Dermis blood vessel endothelial cell (primary cell): ENCODE measurements around the gene HYAL2. TPM values are rescaled to one million over a fixed set of nuclear protein-coding genes. Genes with fewer than 3 reads are reported as not detected.

ENCODE experiments used
- DNase-seq: peaks from one replicate; pipeline ENCODE4 v3.0.0; 2010
- total RNA-seq: library from RNA; depleted of rRNA; stranded (reverse); fragments of >200 nt; gene quantifications from 2 replicates; pipeline ENCODE4 v1.2.3, GENCODE V29; 2014

Gene HYAL2
- total RNA-seq, 1 donor from 2014 or later: 601 TPM

DNA sequence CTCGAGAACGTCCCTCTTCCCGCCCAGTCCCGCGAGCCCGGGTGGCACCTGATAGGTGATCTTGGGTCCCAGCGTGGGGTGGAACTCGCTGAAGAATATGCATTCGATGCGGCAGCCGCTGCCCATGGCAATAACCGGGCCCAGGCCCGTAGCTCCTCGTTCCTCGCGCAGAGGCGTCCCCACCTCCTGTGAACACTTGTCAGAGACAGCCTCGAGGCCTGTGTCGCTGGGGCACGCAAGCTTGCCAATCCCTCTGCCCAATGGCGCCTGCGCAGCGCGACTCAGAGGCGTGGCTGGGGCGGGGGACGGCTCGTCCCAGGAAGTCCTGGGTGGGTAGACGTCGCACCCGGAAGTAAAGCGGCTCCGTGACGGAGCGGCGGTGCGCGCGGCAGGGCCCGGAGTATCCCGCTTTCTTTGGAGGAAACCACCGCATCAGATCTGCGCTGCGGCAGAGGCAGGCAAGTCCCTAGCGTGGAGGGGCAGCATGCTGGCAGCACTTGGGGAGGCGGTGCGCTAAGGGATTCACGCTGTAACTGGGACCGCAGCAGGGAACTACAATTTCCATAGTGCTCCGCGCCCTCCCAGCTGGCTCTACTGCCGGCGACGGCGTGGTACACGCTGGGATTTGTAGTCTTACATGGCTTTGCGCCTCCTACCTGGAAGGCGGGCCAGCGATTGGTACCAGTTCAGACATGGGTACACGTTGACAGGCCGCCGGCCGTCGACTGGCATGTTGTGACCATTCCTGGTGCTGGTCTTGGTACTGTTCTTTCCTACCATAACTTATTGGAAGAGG is 28.2 kb upstream of the HYAL2 start, which contains the start of the genes CYB561D2 and NPRL2:
Gene CYB561D2, plus strand, starts transcription at position 336 of the 796 bp plus-strand sequence. CDS start 572 bp downstream, outside the sequence.
Gene NPRL2, minus strand, starts transcription at position 249 of the 796 bp plus-strand sequence. Its CDS starts 123 bp downstream, at position 126.
- peak; percentile 96 for DNase-seq

DNA sequence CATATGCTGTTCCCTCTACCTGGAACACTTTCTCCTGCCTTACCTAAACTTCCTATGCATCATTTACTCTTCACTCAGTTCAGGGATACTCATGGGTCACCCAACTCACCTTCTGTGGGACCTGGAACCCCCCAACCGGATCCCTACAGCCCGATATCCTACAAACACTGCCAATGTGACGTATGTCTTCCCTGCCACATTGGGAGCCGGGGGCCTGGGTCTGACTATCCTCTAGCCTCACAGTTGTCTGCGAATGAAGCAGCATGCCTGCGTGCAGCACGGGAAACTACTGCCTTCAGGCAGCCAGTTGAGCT is 27.6 kb upstream of the HYAL2 start:
- DNase-seq: no peak

DNA sequence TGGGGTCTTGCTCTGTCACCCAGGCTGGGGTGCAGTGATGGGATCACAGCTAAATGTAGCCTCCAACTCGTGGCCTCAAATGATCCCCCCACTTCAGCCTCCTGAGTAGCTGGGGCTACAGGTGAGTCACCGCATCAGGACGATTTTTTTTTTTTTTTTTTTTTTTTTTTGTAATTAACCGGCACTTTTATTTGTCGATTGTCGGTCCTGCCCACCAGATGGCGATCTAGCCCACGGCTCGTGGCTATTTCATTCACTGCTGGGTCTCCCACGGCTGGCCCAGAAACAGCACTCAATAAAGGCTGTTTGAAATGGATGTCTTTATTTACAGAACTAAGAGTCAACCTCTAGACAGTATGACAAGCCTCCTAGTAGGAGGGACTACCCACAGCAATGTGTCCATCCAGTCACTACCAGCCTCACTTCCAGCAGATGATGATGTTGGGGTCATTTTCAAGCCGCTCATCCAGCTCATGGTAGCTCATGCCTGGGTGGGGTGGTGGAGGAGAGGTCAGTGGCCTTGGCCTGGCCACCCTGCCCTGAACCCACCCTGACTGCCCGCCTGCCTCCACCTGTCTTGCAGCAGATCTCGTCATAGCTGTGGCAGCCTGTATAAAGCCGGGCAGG is 24.8 kb upstream of the HYAL2 start:
- peak; percentile 86 for DNase-seq

DNA sequence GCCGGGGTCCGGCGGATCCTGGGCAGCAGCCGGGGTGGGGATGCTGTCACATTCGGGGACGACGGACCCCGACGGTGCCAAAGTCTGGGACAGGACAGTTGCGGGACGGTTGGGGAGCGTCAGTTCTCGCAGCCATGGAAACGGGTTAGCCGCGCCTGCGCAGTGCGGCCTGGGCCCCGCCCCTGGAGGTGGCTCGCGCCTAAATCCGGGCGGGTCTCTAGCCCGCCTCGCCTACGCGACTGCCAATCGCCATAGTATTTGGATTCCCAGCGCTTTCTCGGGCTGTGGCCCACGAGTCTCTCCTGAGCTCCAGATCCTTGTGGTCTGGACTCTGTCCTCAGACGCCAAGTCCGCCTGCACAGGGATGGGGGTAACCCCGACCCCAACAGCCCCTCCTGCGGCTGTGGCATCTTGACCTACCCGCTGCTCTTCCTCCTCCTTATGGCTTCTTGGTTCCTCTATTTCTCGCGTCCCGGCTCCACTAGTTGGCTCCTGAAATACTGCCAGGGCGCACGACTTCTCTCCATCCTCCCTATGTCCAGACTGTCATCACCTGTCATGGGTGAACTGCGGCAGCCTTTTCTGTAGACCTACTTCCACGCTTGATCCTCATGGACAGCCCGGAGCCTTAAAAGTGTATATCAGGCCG is 23.2 kb upstream of the HYAL2 start, which contains the start of gene ZMYND10:
Gene ZMYND10, minus strand, starts transcription at position 147 of the 649 bp plus-strand sequence. CDS start 153 bp downstream, outside the sequence.
- peak; percentile 40 for DNase-seq

DNA sequence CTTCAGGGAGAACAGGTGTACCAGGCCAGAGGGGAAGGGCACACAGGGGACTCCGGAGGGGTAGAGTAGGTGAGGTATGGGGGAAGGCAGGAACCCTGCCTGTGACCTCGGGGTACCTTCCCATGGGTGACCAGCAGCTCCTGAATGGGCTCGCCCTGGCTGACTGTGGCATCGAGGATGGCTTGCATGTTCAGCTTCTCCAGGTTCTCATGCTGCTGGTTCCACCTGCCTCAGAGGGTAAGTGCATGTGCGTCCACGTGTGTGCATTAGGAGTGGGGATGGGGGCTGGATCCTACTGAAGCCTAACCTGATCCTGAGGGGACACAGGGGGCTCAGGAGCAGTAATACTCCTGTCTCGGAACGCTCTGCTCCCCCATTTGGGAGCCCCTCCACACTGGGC is 22.5 kb upstream of the HYAL2 start:
- DNase-seq: no peak

DNA sequence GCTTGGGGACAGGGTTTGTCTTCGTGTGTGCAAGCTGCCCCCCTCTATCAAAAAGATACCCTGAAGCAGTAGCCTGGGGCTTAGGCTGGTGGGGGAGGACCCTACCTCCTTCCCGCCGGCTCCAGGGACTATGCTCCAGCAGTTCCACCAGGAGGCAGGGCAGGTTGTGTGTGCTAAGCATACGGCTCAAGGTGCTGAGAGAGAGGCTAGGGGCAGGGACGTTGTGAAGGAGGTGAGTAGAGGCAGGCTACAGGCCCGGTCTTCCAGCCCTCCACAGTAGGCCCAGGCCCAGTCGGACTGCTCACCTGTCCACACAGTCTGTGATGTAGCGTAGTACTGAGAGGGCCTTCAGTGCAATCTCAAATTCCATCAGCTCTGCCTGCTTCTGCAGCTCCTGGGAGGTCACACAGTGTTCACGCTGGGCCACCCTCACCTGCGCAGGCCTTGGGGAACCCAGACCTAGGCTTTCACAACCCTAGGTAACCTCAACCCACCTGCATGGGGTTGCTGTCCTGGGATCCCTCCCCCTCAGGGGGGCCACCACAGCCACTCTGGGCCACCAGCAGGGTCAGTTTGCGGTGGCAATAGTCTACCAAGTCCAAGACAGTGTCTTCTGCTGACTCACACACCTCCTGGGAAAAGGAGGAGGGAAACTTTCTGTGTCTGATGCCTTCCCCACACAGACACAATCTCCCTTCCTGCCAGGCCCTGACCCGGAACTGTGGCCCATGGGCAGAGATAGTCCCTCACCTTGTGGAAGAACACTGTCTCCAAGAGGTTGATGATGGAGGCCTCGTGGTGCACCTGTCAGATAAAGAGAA is 20.5 kb upstream of the HYAL2 start:
- DNase-seq: no peak

DNA sequence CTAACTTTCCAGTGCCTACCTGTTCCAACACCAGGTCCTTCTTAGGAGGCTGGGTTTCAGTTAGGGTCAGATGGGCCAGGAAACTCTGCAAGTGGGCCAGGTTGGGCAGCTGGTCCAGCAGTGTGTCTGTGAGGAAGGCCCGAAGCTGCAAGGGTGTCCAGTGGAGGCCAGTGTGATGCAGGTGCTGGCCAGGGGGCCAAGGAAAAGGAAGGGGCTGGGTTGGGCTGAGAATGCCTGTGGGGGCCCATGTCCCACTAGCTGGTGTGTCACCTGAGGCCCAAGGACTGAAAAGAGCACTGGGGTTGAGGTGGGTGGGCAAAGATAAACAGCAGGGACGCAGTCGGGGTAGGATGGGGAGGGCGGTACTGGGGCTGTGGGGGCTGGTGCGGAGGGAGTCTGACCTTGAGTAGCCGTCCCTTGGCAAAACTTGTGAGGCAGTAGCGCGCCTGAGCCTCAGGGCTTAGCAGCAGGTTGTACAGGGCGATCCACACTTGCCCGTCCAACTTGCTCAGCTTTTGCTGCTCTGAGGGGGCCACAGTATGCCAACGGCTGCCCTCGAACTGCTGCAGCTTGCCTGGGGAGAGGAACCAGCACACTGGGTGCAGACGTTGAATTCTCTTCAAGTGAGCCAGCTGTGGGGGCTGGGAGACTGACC is 19.6 kb upstream of the HYAL2 start:
- no peak for DNase-seq

DNA sequence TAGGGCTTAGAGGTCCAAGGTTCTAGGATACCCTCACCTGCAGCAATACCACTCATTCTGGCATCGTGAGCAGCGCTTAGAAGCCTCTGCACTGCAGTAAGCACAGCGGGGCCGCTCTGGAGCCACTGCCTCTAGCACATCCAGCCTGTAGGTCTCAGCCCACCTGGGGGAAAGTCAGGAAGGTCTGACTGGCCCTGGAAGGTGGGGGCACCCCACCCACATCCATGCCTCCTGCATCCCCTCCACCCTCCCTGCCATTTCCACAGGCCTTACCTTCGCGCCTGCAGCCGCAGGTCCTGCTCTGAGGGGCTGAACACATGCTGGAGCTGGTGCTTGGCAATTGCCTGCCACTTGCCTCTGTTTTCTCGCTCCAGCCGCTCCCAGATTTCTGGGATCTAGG is 19.0 kb upstream of the HYAL2 start:
- no peak for DNase-seq

DNA sequence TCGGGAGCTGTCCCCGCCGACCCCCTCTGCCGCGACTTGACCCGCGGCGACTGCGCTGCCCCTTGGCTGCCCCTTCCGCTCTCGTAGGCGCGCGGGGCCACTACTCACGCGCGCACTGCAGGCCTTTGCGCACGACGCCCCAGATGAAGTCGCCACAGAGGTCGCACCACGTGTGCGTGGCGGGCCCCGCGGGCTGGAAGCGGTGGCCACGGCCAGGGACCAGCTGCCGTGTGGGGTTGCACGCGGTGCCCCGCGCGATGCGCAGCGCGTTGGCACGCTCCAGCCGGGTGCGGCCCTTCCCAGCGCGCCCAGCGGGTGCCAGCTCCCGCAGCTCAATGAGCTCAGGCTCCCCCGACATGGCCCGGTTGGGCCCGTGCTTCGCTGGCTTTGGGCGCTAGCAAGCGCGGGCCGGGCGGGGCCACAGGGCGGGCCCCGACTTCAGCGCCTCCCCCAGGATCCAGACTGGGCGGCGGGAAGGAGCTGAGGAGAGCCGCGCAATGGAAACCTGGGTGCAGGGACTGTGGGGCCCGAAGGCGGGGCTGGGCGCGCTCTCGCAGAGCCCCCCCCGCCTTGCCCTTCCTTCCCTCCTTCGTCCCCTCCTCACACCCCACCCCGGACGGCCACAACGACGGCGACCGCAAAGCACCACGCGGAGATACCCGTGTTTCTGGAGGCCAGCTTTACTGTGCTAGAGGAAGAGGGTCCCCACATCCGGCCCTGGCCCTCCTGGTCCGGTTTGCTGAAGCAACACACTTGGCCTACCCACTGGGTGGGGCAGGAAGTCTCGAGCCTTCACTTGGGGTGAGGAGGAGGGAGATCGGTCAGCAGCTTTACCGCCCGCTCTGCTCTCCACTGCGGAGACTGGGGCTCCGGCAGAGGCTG is 18.1 kb upstream of the HYAL2 start, which contains the start of gene RASSF1:
Gene RASSF1, minus strand, starts transcription at position 389 of the 882 bp plus-strand sequence. Its CDS starts 31 bp downstream, at position 358.
- peak; percentile 27 for DNase-seq

DNA sequence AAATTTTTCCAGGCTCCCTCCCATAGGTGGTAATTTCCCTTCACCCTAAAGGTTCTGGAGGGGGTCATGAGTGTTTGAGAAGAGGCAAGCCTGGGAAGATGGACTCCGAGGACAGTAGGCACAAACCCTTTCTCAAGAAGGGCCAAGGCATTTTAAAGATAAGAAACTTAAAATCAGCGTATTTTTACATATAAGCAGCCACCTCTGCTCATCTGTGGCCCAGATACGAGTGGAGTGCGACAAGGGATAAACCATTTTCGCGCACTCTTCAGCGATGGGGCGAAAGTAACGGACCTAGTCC is 17.6 kb upstream of the HYAL2 start:
- DNase-seq: no peak

DNA sequence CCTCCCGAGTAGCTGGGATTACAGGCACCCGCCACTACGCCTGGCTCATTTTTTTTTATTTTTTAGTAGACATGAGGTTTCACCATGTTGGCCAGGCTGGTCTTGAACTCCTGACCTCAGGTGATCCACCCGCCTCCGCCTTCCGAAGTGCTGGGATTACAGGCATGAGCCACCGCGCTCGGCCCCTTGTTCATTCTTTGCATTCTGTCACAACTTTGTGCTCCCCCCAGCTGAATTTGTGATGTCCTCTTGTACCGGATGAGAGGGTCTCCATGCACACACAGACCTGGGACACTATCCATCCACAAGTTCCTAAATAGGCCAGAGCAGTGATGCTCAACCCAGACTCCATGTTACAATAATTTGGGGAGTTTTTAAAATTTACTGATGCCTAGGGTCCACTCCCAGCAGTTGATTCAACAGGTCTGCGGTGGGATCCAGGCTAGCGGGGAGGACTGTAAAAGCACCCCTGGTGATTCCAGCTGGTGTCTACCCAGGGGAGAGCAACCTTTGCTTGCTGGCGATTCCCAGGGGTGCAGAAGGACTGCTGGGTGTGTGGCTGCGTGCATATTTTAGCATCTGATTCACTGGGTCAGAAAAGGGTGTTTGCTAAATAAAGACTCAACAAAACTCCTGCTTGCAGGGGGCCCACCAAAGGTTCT is 17.1 kb upstream of the HYAL2 start:
- DNase-seq: no peak

DNA sequence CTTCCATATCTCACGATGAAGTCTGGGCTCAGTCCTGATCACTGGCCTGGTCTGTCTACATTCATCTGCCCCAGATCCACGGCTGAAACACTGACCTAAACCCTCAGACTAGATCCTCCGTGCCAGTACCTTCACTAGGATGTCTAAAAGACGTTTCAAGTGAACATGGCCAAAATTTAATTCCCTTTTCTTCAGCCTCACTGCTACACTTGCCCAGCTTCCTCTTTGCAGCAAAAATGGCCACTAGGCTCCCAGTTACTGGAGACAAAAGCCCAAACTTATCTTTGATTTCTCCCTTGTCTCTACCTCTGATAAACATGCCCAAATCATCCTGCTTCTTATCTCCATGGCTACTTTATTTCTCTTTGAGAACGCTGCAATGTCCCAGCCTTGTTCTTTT is 16.4 kb upstream of the HYAL2 start:
- DNase-seq: no peak

DNA sequence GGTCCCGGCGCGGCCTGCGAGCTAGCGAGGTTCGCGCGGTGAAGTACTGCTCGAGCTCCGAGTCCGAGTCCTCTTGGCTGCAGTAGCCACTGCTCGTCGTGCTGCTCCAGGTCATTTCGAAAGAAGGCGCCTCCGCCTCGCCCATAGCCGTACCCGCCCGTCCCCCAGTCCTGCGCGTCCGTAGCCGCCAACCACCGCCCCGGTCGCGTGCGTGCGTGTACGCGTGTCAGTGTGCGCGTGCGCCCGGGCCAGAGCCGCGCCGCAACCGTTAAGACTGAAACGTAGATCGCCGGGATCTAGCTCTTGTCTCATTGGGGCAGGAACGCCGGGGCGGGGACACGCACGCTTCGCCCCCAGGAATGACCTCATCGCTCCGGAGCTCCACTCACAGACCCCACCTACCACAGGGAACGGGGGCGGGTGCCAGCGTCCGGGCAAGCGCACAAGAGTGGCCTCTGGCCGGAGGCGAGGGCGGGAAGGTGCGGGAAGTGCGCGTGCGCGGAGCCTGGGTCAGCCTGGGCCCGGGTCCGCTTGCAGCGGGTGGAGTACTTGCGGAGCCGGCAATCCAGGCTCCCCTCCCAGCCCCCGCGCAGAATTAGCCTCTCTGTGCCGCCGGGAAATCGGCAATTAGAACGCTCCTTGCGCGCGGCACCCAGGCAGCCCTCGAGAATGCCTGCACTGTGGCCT is 14.8 kb upstream of the HYAL2 start:
- DNase-seq: peak; percentile 100

DNA sequence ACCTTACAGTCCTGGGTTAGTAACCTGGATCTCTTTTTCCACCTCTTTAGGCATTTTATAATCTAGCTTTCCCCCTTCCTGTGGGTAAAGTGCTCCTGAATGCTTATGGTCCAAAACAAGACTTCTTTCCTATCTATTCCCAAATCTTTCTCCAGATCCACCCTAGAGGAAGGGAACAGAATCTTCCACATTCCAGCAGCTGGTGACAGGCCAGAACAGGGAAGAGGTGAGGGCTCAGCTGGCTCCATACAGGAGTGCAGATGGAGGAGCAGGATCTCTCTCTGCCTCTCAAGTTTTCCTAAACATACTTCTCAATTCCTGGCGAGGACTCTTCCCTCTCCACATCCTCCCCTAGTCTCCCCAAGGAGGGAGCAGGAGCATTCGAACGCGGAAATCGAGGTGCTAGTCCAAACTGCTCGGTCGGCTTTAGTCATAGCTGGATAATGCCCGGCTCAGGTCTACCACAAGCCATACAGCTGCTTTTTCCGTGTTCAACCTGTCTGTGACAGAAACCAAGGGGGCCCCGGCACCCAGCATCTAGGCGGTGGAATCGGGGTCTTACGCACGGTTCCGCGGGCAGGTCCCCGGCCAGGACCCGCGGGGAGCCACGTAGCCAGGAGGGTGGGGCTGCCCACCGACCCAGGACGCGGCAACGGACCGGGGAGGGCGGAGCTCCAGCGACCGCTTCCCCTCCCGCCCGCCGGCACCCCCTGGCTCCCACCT is 14.1 kb upstream of the HYAL2 start:
- peak; percentile 44 for DNase-seq

DNA sequence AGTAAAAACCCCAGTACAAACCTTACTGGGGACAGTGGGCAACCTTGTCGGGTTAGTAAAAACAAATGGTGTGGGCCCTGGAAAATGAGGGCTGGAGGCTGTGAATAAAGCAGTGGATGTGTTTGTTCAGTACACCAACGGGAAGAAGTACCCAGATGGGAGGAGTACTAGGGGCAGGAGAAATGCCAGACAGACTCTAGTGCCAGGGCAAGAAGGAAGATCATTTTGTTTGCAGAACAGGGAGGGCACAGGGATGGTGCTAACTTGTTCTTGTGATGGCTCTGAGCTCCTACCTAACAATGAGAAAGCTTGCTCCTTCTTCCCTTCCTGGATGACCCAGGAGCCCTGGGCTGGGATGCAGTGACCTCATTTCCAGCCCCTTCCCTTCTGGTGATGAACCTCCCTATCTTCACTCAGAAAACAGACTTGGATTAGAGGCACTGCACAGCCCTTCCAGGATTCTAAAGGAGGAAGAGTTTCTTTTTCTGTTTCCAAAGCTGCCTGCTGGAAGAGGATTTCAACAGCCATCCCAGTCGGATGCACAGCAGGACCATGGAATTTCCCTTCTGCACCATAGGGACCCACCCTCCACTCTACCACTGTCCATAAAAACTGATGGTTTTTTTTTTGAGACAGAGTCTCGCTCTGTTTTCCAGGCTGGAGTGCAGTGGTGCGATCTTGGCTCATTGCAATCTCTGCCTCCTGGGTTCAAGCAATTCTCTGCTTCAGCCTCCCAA is 12.0 kb upstream of the HYAL2 start:
- DNase-seq: peak; percentile 67

DNA sequence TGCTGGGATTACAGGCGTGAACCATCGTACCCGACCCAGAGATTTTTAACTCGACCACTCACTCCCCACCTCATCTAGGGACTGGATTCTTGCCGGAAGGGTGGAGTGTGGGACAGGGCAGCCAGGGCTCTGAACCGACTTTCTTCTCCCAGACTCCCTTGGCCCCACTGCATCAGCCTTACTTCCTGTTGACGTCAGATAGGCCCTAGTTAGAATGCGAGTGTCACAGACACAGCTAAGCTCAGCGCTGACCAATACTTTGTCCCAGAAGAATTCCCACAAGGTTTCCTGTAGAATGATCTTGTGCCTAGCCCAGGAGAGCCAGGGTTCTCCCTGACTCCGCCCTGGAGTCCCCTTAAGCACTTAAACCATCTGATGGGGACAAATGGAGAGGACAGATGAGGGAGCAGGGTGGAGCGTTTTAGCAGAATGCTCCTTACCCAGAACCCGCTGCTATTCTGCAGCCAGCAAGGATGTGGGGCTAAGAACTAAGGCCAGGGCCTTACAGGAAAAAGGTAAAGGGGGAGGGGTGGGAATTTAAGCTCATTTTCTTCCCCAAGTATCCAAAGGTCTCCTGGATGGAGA is 11.3 kb upstream of the HYAL2 start:
- DNase-seq: peak; percentile 88

DNA sequence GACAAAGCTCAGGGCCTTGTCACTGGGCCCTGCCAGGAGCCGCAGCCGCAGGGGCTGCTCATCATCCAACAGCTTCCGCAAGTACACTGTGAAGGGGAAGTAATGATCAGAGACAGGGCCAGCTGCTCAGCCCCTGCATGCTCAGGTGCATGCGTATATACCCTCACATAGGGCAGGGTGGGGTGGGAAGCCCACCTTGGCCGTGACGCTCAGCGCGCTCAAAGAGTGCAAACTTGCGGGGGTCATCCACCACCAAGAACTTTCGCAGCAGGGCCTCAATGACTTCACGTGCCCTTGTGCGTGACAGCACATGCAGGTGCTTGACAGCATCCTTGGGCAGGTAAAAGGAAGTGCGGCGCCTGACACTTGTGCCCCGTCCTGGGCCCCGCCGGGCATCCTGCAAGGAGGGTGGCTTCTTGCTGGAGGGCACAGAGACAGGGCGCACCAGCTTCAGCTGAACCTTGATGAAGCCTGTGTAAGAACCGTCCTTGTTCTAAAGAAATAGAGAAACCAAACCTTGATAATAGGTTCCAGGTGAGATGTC is 8.9 kb upstream of the HYAL2 start:
- DNase-seq: no peak

DNA sequence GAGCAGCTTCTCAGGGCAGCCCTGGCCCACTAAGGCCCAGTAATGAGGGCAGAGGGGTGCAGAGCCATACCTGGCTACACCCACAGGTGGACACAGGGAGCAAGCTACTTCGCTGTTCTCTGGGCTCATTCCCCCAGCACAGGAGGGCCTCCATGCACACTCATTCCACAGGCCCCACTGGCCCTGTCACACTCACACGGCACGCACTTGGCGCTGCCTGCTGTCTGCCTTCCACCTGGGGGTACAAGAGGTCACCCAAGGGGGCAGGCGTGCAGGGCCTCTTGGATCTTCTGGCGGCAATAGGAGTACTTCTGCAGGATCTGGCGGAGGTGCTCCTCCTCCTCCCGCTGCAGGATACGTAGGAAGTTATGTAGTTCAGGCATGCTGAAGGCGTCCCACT is 7.8 kb upstream of the HYAL2 start:
- DNase-seq: no peak
